ENCODE measurements around the gene SHC4. TPM values are rescaled to one million over a fixed set of nuclear protein-coding genes. Genes with fewer than 3 reads are reported as not detected.

SHC4 gene
- total and polyA plus RNA-seq, 8 donors = 0.25 to 4.4 (median 0.47) TPM; not detected in 2

GRCh38 chr15:48968066-48968465, 4.3 kb upstream of the SHC4 start:
- Histone ChIP-seq H3K27me3 (peaks cover 0 to 31% (median 20%) of the 10 kb centered on the region in 3 donors), H3K4me3 (no peak overlapping the region), H3K4me1 (peaks cover 0 to 16% (median 13%) of the 10 kb centered on the region in 4 donors), H3K27ac (no peak overlapping the region), H3K36me3 (no peaks in the 10 kb centered on the region), H3K9me3 (no peaks in the 10 kb centered on the region)
- 81 to 93% (median 85%) methylated on average over 4 of the region's 4 CpGs for WGBS, 5 donors
- intact Hi-C loops (cut with DNase I; ENCODE audit: low total_unique reads) = no loop called here
- no peak for TF ChIP-seq EP300 (IDR thresholded peaks at IDR 0.05)
- no peak for TF ChIP-seq CTCF (IDR thresholded peaks at IDR 0.05)
- TF ChIP-seq POLR2A (IDR thresholded peaks at IDR 0.05) = no peak
- TF ChIP-seq POLR2AphosphoS5 (IDR thresholded peaks at IDR 0.05) = no peak
- no peak for DNase-seq

- TF ChIP-seq CTCF (IDR thresholded peaks at IDR 0.05) (no peak), POLR2A (IDR thresholded peaks at IDR 0.05) (no peak)
- no peak for DNase-seq
- intact Hi-C loops (cut with DNase I; ENCODE audit: low total_unique reads) = no loop called here
- no peaks in the 10 kb centered on the region for H3K9me3 ChIP-seq
- peaks cover 0 to 23% (median 20%) of the 10 kb centered on the region in 4 donors for H3K4me1 ChIP-seq
- no peaks in the 10 kb centered on the region for H3K36me3 ChIP-seq
- H3K4me3 ChIP-seq = no peak overlapping the region
- no peak overlapping the region for H3K27ac ChIP-seq
- H3K27me3 ChIP-seq = peaks cover 0 to 38% (median 27%) of the 10 kb centered on the region in 3 donors
Measured at GRCh38 chr15:48967336-48967735, 3.6 kb upstream of the SHC4 start.

GRCh38 chr15:48966595-48967301, 3.0 kb upstream of the SHC4 start:
- no peak overlapping the region for H3K27ac ChIP-seq
- intact Hi-C loops (cut with DNase I; ENCODE audit: low total_unique reads) = no loop called here

GRCh38 chr15:48965972-48966371, 2.3 kb upstream of the SHC4 start:
- Histone ChIP-seq H3K36me3 (no peaks in the 10 kb centered on the region), H3K27ac (no peak overlapping the region), H3K9me3 (no peaks in the 10 kb centered on the region), H3K4me3 (no peak overlapping the region), H3K27me3 (peaks cover 0 to 43% (median 29%) of the 10 kb centered on the region in 3 donors), H3K4me1 (peaks cover 0 to 23% (median 20%) of the 10 kb centered on the region in 4 donors)
- no peak for TF ChIP-seq POLR2A (IDR thresholded peaks at IDR 0.05)
- TF ChIP-seq EP300 (IDR thresholded peaks at IDR 0.05) = no peak
- no peak for TF ChIP-seq POLR2AphosphoS5 (IDR thresholded peaks at IDR 0.05)
- TF ChIP-seq CTCF (IDR thresholded peaks at IDR 0.05) = no peak
- DNase-seq = no peak
- intact Hi-C loops (cut with DNase I; ENCODE audit: low total_unique reads) = no loop called here

More at GRCh38 chr15:48966595-48967301, 3.0 kb upstream of the SHC4 start:
- H3K9me3 ChIP-seq = no peaks in the 10 kb centered on the region
- TF ChIP-seq CTCF (IDR thresholded peaks at IDR 0.05) (no peak), EP300 (IDR thresholded peaks at IDR 0.05) (no peak), POLR2A (IDR thresholded peaks at IDR 0.05) (no peak), POLR2AphosphoS5 (IDR thresholded peaks at IDR 0.05) (no peak)
- peaks cover 0 to 43% (median 29%) of the 10 kb centered on the region in 3 donors for H3K27me3 ChIP-seq
- 43 to 62% (median 52%) methylated on average over 2 of the region's 2 CpGs for WGBS, 5 donors
- DNase-seq = no peak
- no peaks in the 10 kb centered on the region for H3K36me3 ChIP-seq
- H3K4me1 ChIP-seq = peaks cover 0 to 23% (median 20%) of the 10 kb centered on the region in 4 donors
- no peak overlapping the region for H3K4me3 ChIP-seq
